Gastroesophageal sphincter (tissue), 4 donors: ENCODE results near the gene SULT1C2. TPM values are rescaled to one million over a fixed set of nuclear protein-coding genes. Genes with fewer than 3 reads are reported as not detected.

ENCODE experiments used
- ATAC-seq: fragments of 150-250 bp; one replicate; pipeline ENCODE4 v1.9.1; 2016; ENCODE audit warnings: mild to moderate bottlenecking, moderate library complexity
- H3K27ac ChIP-seq, 4 donors: fragments of 200-600 bp; sonication (generic) in 3 of 4; 1 replicate in 3 of 4; 2 replicates in 1 of 4; pipeline ENCODE4 v1.5.1; 2016 to 2019
- H3K27me3 ChIP-seq: fragments of 200-600 bp; sonication (generic); one replicate; pipeline ENCODE4 v1.5.1; 2019
- H3K36me3 ChIP-seq, 2 donors: fragments of 200-600 bp; sonication (generic); one replicate each; pipeline ENCODE4 v1.5.1; 2019; ENCODE audit warnings: control low read depth in 1 of 2
- H3K4me1 ChIP-seq, 3 donors: fragments of 200-600 bp; sonication (generic); 1 replicate in 2 of 3; 2 replicates in 1 of 3; pipeline ENCODE4 v1.5.1; 2016 to 2019; ENCODE audit warnings: control low read depth in 2 of 3
- H3K4me3 ChIP-seq, 2 donors: fragments of 200-600 bp; sonication (generic); one replicate each; pipeline ENCODE4 v1.5.1; 2019; ENCODE audit warnings: mild to moderate bottlenecking in 1 of 2, moderate library complexity in 1 of 2
- H3K9me3 ChIP-seq, 3 donors: fragments of 200-600 bp; sonication (generic); one replicate each; pipeline ENCODE4 v1.5.1; 2017 to 2019; ENCODE audit warnings: control low read depth in 2 of 3
- CTCF ChIP-seq, 4 experiments: fragments of 200-600 bp in 2 of 4; fragments of 450-650 bp in 2 of 4; sonication (generic) in 1 of 4; IDR thresholded peaks; one replicate each; pipeline ENCODE4 v1.5.1; 2017 to 2019; ENCODE audit warnings: antibody characterized with exemption in 4 of 4, mild to moderate bottlenecking in 2 of 4, moderate library complexity in 2 of 4
- EP300 ChIP-seq: sonication (generic); formaldehyde crosslinking; IDR thresholded peaks from one replicate; pipeline ENCODE4 v1.6.1; 2017; ENCODE audit warnings: antibody characterized with exemption, mild to moderate bottlenecking
- POLR2A ChIP-seq, 2 donors: fragments of 450-650 bp; IDR thresholded peaks; one replicate each; pipeline ENCODE4 v1.6.1; 2017; ENCODE audit warnings: antibody characterized with exemption in 2 of 2, mild to moderate bottlenecking in 2 of 2, moderate library complexity in 1 of 2
- POLR2AphosphoS5 ChIP-seq: sonication (generic); formaldehyde crosslinking; IDR thresholded peaks from one replicate; pipeline ENCODE4 v1.6.1; 2017; ENCODE audit warnings: antibody characterized with exemption
- WGBS, 2 donors: methylation state at CpG; one replicate each; pipeline ENCODE4 v1.1.5; 2018; ENCODE audit warnings: low coverage in 1 of 2; 5-methylcytosine and 5-hydroxymethylcytosine counted together
- total RNA-seq, 4 donors: library from RNA; depleted of rRNA; stranded (reverse); fragments of >200 nt; gene quantifications; one replicate each; pipeline ENCODE4 v1.1.0, GENCODE V29; 2016

SULT1C2 gene
- 1 to 10 TPM in 2 of 4 donors, not detected in 2; 1.0 to 1.1 TPM for total RNA-seq

GRCh38 chr2:108288534-108289106 lies at the start of gene SULT1C2:
TSS of gene SULT1C2 (plus strand) at chr2:108288895. CDS start at chr2:108293668, 4,773 bp downstream.
- H3K4me1 ChIP-seq = no peaks in the 10 kb centered on the region
- no peak within 1 kb of the TSS for H3K4me3 ChIP-seq
- peaks cover 0 to 9% (median 0%) of the 10 kb centered on the region in 3 donors for H3K9me3 ChIP-seq
- no peak within 1 kb of the TSS for H3K27ac ChIP-seq
- TF ChIP-seq EP300 (no peak), POLR2AphosphoS5 (no peak), POLR2A (IDR thresholded peaks at IDR 0.05) (no peak), CTCF (IDR thresholded peaks at IDR 0.05) (no peak)
- WGBS, 2 donors = 27 to 60% methylated on average over 5 to 7 of the region's 7 CpGs
- H3K36me3 ChIP-seq = no peaks in the 10 kb centered on the region
- H3K27me3 ChIP-seq = no peaks in the 10 kb centered on the region
- ATAC-seq = no peak

- Histone ChIP-seq H3K4me3 (no peak within 1 kb of the TSS), H3K36me3 (no peaks in the 10 kb centered on the region), H3K27me3 (no peaks in the 10 kb centered on the region), H3K4me1 (no peaks in the 10 kb centered on the region), H3K27ac (no peak within 1 kb of the TSS), H3K9me3 (peaks cover 0 to 17% (median 0%) of the 10 kb centered on the region in 3 donors)
- 100% methylated on average over 2 of the region's 2 CpGs; no CpG with 5 or more reads in 1 of the 2 donors for WGBS, 2 donors
- TF ChIP-seq CTCF (IDR thresholded peaks at IDR 0.05) (no peak), EP300 (no peak), POLR2AphosphoS5 (no peak), POLR2A (IDR thresholded peaks at IDR 0.05) (no peak)
- ATAC-seq = no peak
These were observed 48.9 kb upstream of the SULT1C2 start, which contains the start of gene SULT1C3 for GRCh38 chr2:108239786-108240185. TSS of gene SULT1C3 (plus strand) at chr2:108239968. CDS start at chr2:108247195, 7,227 bp downstream.

- TF ChIP-seq EP300 (no peak), CTCF (IDR thresholded peaks at IDR 0.05) (no peak), POLR2A (IDR thresholded peaks at IDR 0.05) (no peak), POLR2AphosphoS5 (no peak)
- ATAC-seq = no peak
- WGBS, 2 donors = 94% methylated on average over 5 of the region's 5 CpGs
- no peaks in the 10 kb centered on the region for H3K36me3 ChIP-seq
- no peaks in the 10 kb centered on the region for H3K27me3 ChIP-seq
- peaks cover 0 to 28% (median 0%) of the 10 kb centered on the region in 3 donors for H3K9me3 ChIP-seq
- H3K27ac ChIP-seq = no peak overlapping the region
- H3K4me1 ChIP-seq = no peaks in the 10 kb centered on the region
- H3K4me3 ChIP-seq = no peak overlapping the region
These were observed 47.7 kb upstream of the SULT1C2 start for GRCh38 chr2:108240966-108241365.

- Histone ChIP-seq H3K4me1 (no peaks in the 10 kb centered on the region), H3K27me3 (no peaks in the 10 kb centered on the region), H3K4me3 (no peak overlapping the region), H3K9me3 (peaks cover 0 to 15% (median 0%) of the 10 kb centered on the region in 3 donors), H3K27ac (no peak overlapping the region), H3K36me3 (no peaks in the 10 kb centered on the region)
- ATAC-seq = no peak
- TF ChIP-seq POLR2A (IDR thresholded peaks at IDR 0.05) (no peak), POLR2AphosphoS5 (no peak), EP300 (no peak), CTCF (IDR thresholded peaks at IDR 0.05) (no peak)
- 17 to 57% methylated on average over 1 of the region's 1 CpG for WGBS, 2 donors
These were observed 45.1 kb upstream of the SULT1C2 start for GRCh38 chr2:108243566-108243965.
